Neuronal stem cell (in vitro differentiated cells): ENCODE results near the gene IFITM1.
A peak's percentile ranks its signal among the peaks of the same experiment; 100 is the strongest.
"Not testable (repeated sequence)": the region's sequence is repeated elsewhere in the genome, so short reads cannot be mapped to it uniquely, and the experiment has no call there.

ENCODE experiments used
- DNase-seq: peaks from one replicate; pipeline ENCODE4 v3.0.0-alpha.2; 2013; ENCODE audit warnings: low spot score
- H2AFZ ChIP-seq: one replicate; pipeline ENCODE4 v1.6.1; 2013; ENCODE audit warnings: mild to moderate bottlenecking, low read length, inconsistent platforms
- H2AK5ac ChIP-seq: 2 replicates; pipeline ENCODE4 v1.6.1; 2013; ENCODE audit warnings: low read depth, mild to moderate bottlenecking, inconsistent platforms, low read length, moderate library complexity, mixed read lengths
- H2BK120ac ChIP-seq: 2 replicates; pipeline ENCODE4 v1.6.1; 2013; ENCODE audit warnings: low read depth, mild to moderate bottlenecking, inconsistent platforms, low read length, moderate library complexity, mixed read lengths
- H2BK12ac ChIP-seq: one replicate; pipeline ENCODE4 v1.6.1; 2013; ENCODE audit warnings: low read length, inconsistent platforms
- H2BK15ac ChIP-seq: 2 replicates; pipeline ENCODE4 v1.6.1; 2013; ENCODE audit warnings: mild to moderate bottlenecking, low read length, inconsistent platforms, mixed read lengths
- H2BK5ac ChIP-seq: one replicate; pipeline ENCODE4 v1.6.1; 2013; ENCODE audit warnings: inconsistent platforms, mild to moderate bottlenecking, low read length, moderate library complexity
- H3K14ac ChIP-seq: one replicate; pipeline ENCODE4 v1.6.1; 2013; ENCODE audit warnings: low read length, inconsistent platforms
- H3K18ac ChIP-seq: 2 replicates; pipeline ENCODE4 v1.6.1; 2013; ENCODE audit warnings: low read length, inconsistent platforms
- H3K23ac ChIP-seq: 2 replicates; pipeline ENCODE4 v1.6.1; 2013; ENCODE audit warnings: low read depth, mild to moderate bottlenecking, mixed read lengths, low read length, inconsistent platforms; ENCODE audit not compliant: poor library complexity
- H3K27ac ChIP-seq: replicated peaks from 3 replicates; pipeline ENCODE4 v1.5.1; 2013; ENCODE audit warnings: low read length, inconsistent platforms
- H3K27me3 ChIP-seq, 3 experiments: 2 replicates each; pipeline ENCODE4 v1.6.1; 2013; ENCODE audit warnings: low read length in 3 of 3, mild to moderate bottlenecking in 2 of 3, inconsistent platforms in 1 of 3, low read depth in 1 of 3, mixed read lengths in 1 of 3, moderate library complexity in 1 of 3; ENCODE audit not compliant: control insufficient read depth in 3 of 3, insufficient read depth in 3 of 3
- H3K36me3 ChIP-seq, 2 donors: replicated peaks in 1 of 2; 2 replicates each; pipeline ENCODE4 v1.6.1; 2013; ENCODE audit warnings: low read length in 2 of 2; ENCODE audit not compliant: control insufficient read depth in 2 of 2, insufficient read depth in 2 of 2
- H3K4ac ChIP-seq: 2 replicates; pipeline ENCODE4 v1.6.1; 2013; ENCODE audit warnings: inconsistent platforms, mild to moderate bottlenecking, low read length, moderate library complexity
- H3K4me1 ChIP-seq, 2 donors: 1 replicate in 1 of 2; 2 replicates in 1 of 2; pipeline ENCODE4 v1.6.1; 2013; ENCODE audit warnings: low read length in 2 of 2, low read depth in 1 of 2; ENCODE audit not compliant: control insufficient read depth in 2 of 2, insufficient read depth in 1 of 2
- H3K4me2 ChIP-seq: one replicate; pipeline ENCODE4 v1.6.1; 2013; ENCODE audit warnings: mild to moderate bottlenecking, low read length, inconsistent platforms; ENCODE audit not compliant: insufficient read depth, poor library complexity, severe bottlenecking
- H3K4me3 ChIP-seq, 2 donors: 2 replicates each; pipeline ENCODE4 v1.5.1; 2013; ENCODE audit warnings: low read length in 2 of 2, mild to moderate bottlenecking in 2 of 2, inconsistent platforms in 1 of 2, moderate library complexity in 1 of 2
- H3K79me1 ChIP-seq: one replicate; pipeline ENCODE4 v1.6.1; 2013; ENCODE audit warnings: low read depth, mild to moderate bottlenecking, inconsistent platforms, low read length, moderate library complexity
- H3K9ac ChIP-seq: one replicate; pipeline ENCODE4 v1.6.1; 2013; ENCODE audit warnings: mild to moderate bottlenecking, low read depth, low read length, inconsistent platforms; ENCODE audit not compliant: poor library complexity
- H3K9me3 ChIP-seq, 2 donors: replicated peaks in 1 of 2; 2 replicates each; pipeline versions ENCODE3 to v1.6.1; 2013; ENCODE audit warnings: low read length in 2 of 2, mild to moderate bottlenecking in 2 of 2, inconsistent platforms in 1 of 2, low read depth in 1 of 2, mixed read lengths in 1 of 2, moderate library complexity in 1 of 2; ENCODE audit not compliant: control insufficient read depth in 2 of 2, insufficient read depth in 1 of 2
- H4K8ac ChIP-seq: one replicate; pipeline ENCODE4 v1.6.1; 2013; ENCODE audit warnings: low read depth, mild to moderate bottlenecking, inconsistent platforms, low read length, moderate library complexity
- H4K91ac ChIP-seq: one replicate; pipeline ENCODE4 v1.6.1; 2013; ENCODE audit warnings: low read length, low read depth, mild to moderate bottlenecking, inconsistent platforms; ENCODE audit not compliant: poor library complexity
- WGBS, 2 donors: extraction: QIAGEN DNeasy Blood & Tissue Kit; methylation state at CpG; one replicate each; pipeline ENCODE4 v1.1.7; 2013; ENCODE audit warnings: missing lambda C conversion rate in 2 of 2, mixed read lengths in 1 of 2; ENCODE audit not compliant: insufficient read length in 2 of 2, insufficient replicate concordance in 1 of 2; ENCODE audit errors: extremely low coverage in 2 of 2; 5-methylcytosine and 5-hydroxymethylcytosine counted together

The IFITM1 gene

DNA sequence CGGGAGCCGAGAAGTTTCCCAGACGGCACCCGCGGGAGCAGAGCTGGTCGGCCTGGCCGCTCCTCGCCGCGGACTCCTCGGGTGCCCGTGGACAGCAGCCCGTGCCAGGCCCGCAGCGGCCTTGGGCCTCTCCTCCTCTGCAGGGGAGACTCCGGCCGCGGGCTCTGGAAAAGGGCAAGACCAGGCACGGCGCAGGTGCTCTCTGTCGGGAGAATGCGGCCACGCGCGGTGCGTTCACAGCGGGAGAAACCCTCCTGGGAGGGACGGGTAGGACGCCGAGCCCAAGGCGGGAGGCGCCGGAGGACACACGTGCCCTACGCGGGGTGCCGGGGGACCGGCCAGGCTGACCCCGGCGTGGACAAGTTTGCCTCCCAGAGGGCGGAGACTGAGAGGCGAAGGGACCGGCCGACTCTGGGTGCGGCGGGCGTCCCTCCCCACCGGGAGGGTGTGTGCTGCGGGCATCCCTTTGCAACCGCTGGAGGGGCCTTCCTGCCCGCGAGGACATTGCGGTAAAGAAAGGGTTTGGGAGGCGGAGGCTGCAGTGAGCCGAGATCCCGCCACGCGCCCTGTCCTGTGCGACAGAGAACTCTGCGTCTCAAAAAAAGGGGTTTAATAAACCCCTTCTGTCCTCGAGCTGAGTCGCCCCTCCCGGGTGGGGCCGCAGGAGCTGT, 2.3 kb downstream of the IFITM1 start:
- no peak for DNase-seq

DNA sequence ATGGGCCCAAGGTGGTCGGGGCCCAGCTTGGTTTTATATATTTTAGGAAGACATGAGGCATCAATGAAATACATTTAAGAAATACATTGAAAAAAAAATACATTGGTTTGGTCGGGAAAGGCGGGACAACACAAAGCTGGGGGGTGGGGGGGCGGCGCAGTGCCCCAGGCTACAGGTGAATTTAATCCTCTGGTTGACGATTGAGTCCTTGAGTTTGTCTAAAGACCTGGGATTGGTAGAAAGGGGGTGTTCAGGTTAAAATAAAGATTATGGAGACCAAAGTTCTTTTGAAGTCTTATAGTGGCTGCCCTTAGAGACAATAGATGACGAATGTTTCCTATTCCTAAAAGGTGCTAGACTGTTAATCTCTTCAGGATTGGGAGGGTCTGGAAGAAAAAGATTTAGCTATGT, 3.1 kb downstream of the IFITM1 start:
- peaks cover 0 to 24% (median 0%) of the 10 kb centered on the region in 3 experiments for H3K27me3 ChIP-seq
- H3K4me1 ChIP-seq = peaks cover 33 to 41% of the 10 kb centered on the region in 2 donors

More for the DNA sequence above, 2.3 kb downstream of the IFITM1 start:
- Histone ChIP-seq H4K91ac (no peak overlapping the region), H3K27me3 (peaks cover 0 to 24% (median 0%) of the 10 kb centered on the region in 3 experiments), H3K4me3 (peak overlapping the region; percentile 52 to 76), H2BK12ac (peak overlapping the region; percentile 84), H2BK120ac (no peak overlapping the region), H3K18ac (peak overlapping the region; percentile 95), H3K4ac (peak overlapping the region; percentile 89), H2BK5ac (peak overlapping the region; percentile 62), H3K9me3 (no peaks in the 10 kb centered on the region), H3K23ac (peak overlapping the region; percentile 97), H3K4me2 (peak overlapping the region; percentile 33), H4K8ac (no peak overlapping the region), H2AFZ (no peak overlapping the region), H3K9ac (no peak overlapping the region), H2BK15ac (peak overlapping the region; percentile 32), H3K4me1 (peaks cover 35 to 44% of the 10 kb centered on the region in 2 donors), H2AK5ac (peak overlapping the region; percentile 99), H3K36me3 (peaks cover 0 to 32% of the 10 kb centered on the region in 2 donors), H3K27ac (no peak overlapping the region), H3K79me1 (peaks cover 2% of the 10 kb centered on the region), H3K14ac (peak overlapping the region; percentile 71)
- no CpG with 5 or more reads among the region's 64 CpGs for WGBS, 2 donors

GRCh38 chr11:317668-318404, 4.0 kb downstream of the IFITM1 start:
- H4K8ac ChIP-seq, H2BK15ac ChIP-seq, H3K4me2 ChIP-seq, DNase-seq, H3K18ac ChIP-seq, H3K79me1 ChIP-seq, H3K14ac ChIP-seq, H3K4ac ChIP-seq, H3K27ac ChIP-seq, H2BK12ac ChIP-seq, H2AK5ac ChIP-seq, H3K9me3 ChIP-seq, H3K9ac ChIP-seq, H2AFZ ChIP-seq, H2BK120ac ChIP-seq, H3K23ac ChIP-seq, H4K91ac ChIP-seq, H2BK5ac ChIP-seq: not testable (repeated sequence)
- H3K36me3 ChIP-seq = peaks cover 0 to 32% of the 10 kb centered on the region in 2 donors
- peak overlapping the region in 1 of 2 donors; percentile 11 for H3K4me3 ChIP-seq
- WGBS, 2 donors = no CpG with 5 or more reads among the region's 30 CpGs
- H3K4me1 ChIP-seq = peaks cover 29 to 32% of the 10 kb centered on the region in 2 donors
- peaks cover 0 to 24% (median 0%) of the 10 kb centered on the region in 3 experiments for H3K27me3 ChIP-seq

More for the DNA sequence above, 3.1 kb downstream of the IFITM1 start:
- Histone ChIP-seq H2BK15ac (no peak overlapping the region), H2BK12ac (no peak overlapping the region), H3K36me3 (peaks cover 0 to 32% of the 10 kb centered on the region in 2 donors), H3K9me3 (no peaks in the 10 kb centered on the region), H3K4me3 (peak overlapping the region in 1 of 2 donors; percentile 76), H2AFZ (no peak overlapping the region), H3K79me1 (no peaks in the 10 kb centered on the region), H3K14ac (no peak overlapping the region), H4K91ac (no peak overlapping the region), H3K18ac (no peak overlapping the region), H2AK5ac (peak overlapping the region; percentile 99), H2BK120ac (no peak overlapping the region), H3K27ac (no peak overlapping the region), H3K9ac (no peak overlapping the region), H3K4me2 (no peak overlapping the region), H2BK5ac (no peak overlapping the region), H3K4ac (no peak overlapping the region), H4K8ac (no peak overlapping the region), H3K23ac (no peak overlapping the region)
- WGBS, 2 donors = no CpG with 5 or more reads among the region's 7 CpGs
- DNase-seq = no peak
